HEK293T (cell line): ENCODE measurements around the gene MGLL.

ENCODE experiments used
- CTCF ChIA-PET: fragments of 350-600 bp; formaldehyde crosslinking; extraction: SDS; loops from one replicate; lab custom pipeline; 2021; ENCODE audit warnings: antibody characterized with exemption, inconsistent platforms; lab: Yijun Ruan, JAX
- POLR2A ChIA-PET: fragments of 350-600 bp; formaldehyde crosslinking; extraction: SDS; loops from one replicate; lab custom pipeline; 2020; ENCODE audit warnings: antibody characterized with exemption, inconsistent platforms; lab: Yijun Ruan, JAX
- DNase-seq: peaks from one replicate; pipeline ENCODE4 v3.0.0; 2012; ENCODE audit warnings: mixed read lengths; ENCODE audit errors: extremely low spot score
- ARNT ChIP-seq: fragments of 450-650 bp; IDR thresholded peaks from 2 replicates; pipeline ENCODE4 v1.6.1; 2017; ENCODE audit warnings: mild to moderate bottlenecking
- BHLHE40 ChIP-seq: fragments of 450-650 bp; IDR thresholded peaks from 2 replicates; pipeline ENCODE4 v1.6.1; 2016; ENCODE audit warnings: mild to moderate bottlenecking, moderate library complexity, borderline replicate concordance
- CTBP1 ChIP-seq: fragments of 450-650 bp; IDR thresholded peaks from 2 replicates; pipeline ENCODE4 v1.6.1; 2016; ENCODE audit warnings: borderline replicate concordance
- ELF4 ChIP-seq: fragments of 450-650 bp; IDR thresholded peaks from 2 replicates; pipeline ENCODE4 v1.6.1; 2017; ENCODE audit warnings: antibody characterized with exemption
- FOXA1 ChIP-seq: fragments of 450-650 bp; IDR thresholded peaks from 2 replicates; pipeline ENCODE4 v1.6.1; 2016; ENCODE audit warnings: mild to moderate bottlenecking
- FOXK2 ChIP-seq: fragments of 450-650 bp; IDR thresholded peaks from 2 replicates; pipeline ENCODE4 v1.6.1; 2016; ENCODE audit warnings: mild to moderate bottlenecking
- FOXM1 ChIP-seq: fragments of 450-650 bp; IDR thresholded peaks from 2 replicates; pipeline ENCODE4 v1.6.1; 2017; ENCODE audit warnings: mild to moderate bottlenecking, borderline replicate concordance
- HDGF ChIP-seq: fragments of 450-650 bp; IDR thresholded peaks from 2 replicates; pipeline ENCODE4 v1.6.1; 2017; ENCODE audit warnings: antibody characterized with exemption, borderline replicate concordance
- L3MBTL2 ChIP-seq: fragments of 450-650 bp; conservative IDR thresholded peaks from 2 replicates; pipeline ENCODE4 v1.6.1; 2016; ENCODE audit warnings: mild to moderate bottlenecking
- LEF1 ChIP-seq: fragments of 450-650 bp; IDR thresholded peaks from 2 replicates; pipeline ENCODE4 v1.6.1; 2017; ENCODE audit warnings: mild to moderate bottlenecking, borderline replicate concordance
- NFRKB ChIP-seq: fragments of 450-650 bp; IDR thresholded peaks from 2 replicates; pipeline ENCODE4 v1.6.1; 2016; ENCODE audit warnings: mild to moderate bottlenecking, moderate library complexity
- PKNOX1 ChIP-seq: fragments of 450-650 bp; IDR thresholded peaks from 2 replicates; pipeline ENCODE4 v1.6.1; 2016
- SP1 ChIP-seq: fragments of 450-650 bp; IDR thresholded peaks from 2 replicates; pipeline ENCODE4 v1.6.1; 2017
- SUZ12 ChIP-seq: fragments of 450-650 bp; IDR thresholded peaks from 2 replicates; pipeline ENCODE4 v1.6.1; 2016; ENCODE audit warnings: mild to moderate bottlenecking
- TARDBP ChIP-seq: fragments of 450-650 bp; IDR thresholded peaks from 2 replicates; pipeline ENCODE4 v1.6.1; 2016
- ZNF384 ChIP-seq: fragments of 450-650 bp; IDR thresholded peaks from 2 replicates; pipeline ENCODE4 v1.6.1; 2016

Gene MGLL

GRCh38 chr3:127823426-127823857, 1.1 kb upstream of the MGLL start:
- ChIA-PET POLR2A (no interaction called here), CTCF (no interaction called here)
- DNase-seq = no peak
- TF ChIP-seq NFRKB (no peak), SUZ12 (no peak), SP1 (no peak), TARDBP (no peak)

- peak; percentile 45 for DNase-seq
- TF ChIP-seq L3MBTL2 = peak; percentile 57
- TF ChIP-seq HDGF = no peak
- CTCF ChIA-PET = interaction anchor here (0.5 kb wide), 1 partner anchor 82 kb away, joined by 3 read pairs; no protein-coding TSS in a partner anchor
- POLR2A ChIA-PET = no interaction called here
These were observed 539 bp upstream of the MGLL start for GRCh38 chr3:127822682-127823425.

- no peak for DNase-seq
- no peak for TF ChIP-seq FOXA1
- TF ChIP-seq FOXK2 = no peak
- no peak for TF ChIP-seq ELF4
- TF ChIP-seq NFRKB = no peak
- no peak for TF ChIP-seq BHLHE40
- TF ChIP-seq SP1 = no peak
- TF ChIP-seq PKNOX1 = no peak
- ChIA-PET CTCF (interaction anchor here (1.8 kb wide), 1 partner anchor 30 kb away, joined by 4 read pairs; no protein-coding TSS in a partner anchor), POLR2A (no interaction called here)
These were observed 921 bp downstream of the MGLL start for GRCh38 chr3:127821394-127821793.

GRCh38 chr3:127820826-127821313, 1.4 kb downstream of the MGLL start:
- ChIA-PET POLR2A (no interaction called here), CTCF (interaction anchor here (1.8 kb wide), 1 partner anchor 30 kb away, joined by 4 read pairs; no protein-coding TSS in a partner anchor)
- TF ChIP-seq TARDBP (no peak), HDGF (no peak), SP1 (no peak), FOXK2 (no peak), FOXA1 (no peak), CTBP1 (no peak), BHLHE40 (no peak), SUZ12 (no peak), L3MBTL2 (no peak), NFRKB (no peak), ARNT (no peak), ZNF384 (no peak), LEF1 (no peak), FOXM1 (no peak), PKNOX1 (no peak), ELF4 (no peak)
- no peak for DNase-seq

- CTCF ChIA-PET = interaction anchor here (1.8 kb wide), 1 partner anchor 29 kb away, joined by 4 read pairs; no protein-coding TSS in a partner anchor
- POLR2A ChIA-PET = no interaction called here
- TF ChIP-seq TARDBP (no peak), FOXK2 (no peak), BHLHE40 (no peak), ELF4 (no peak), ARNT (no peak), HDGF (no peak), SUZ12 (no peak), SP1 (no peak)
- DNase-seq = peak; percentile 39
These were observed 2.0 kb downstream of the MGLL start for GRCh38 chr3:127820221-127820825.

GRCh38 chr3:127819656-127820055, 2.7 kb downstream of the MGLL start:
- TF ChIP-seq TARDBP (no peak), LEF1 (no peak), HDGF (no peak), NFRKB (no peak), SP1 (no peak), FOXK2 (no peak), FOXA1 (no peak), ARNT (no peak), PKNOX1 (no peak), ZNF384 (no peak), CTBP1 (no peak), SUZ12 (no peak), BHLHE40 (no peak), ELF4 (no peak), L3MBTL2 (no peak), FOXM1 (no peak)
- CTCF ChIA-PET = interaction anchor here (1.8 kb wide), 1 partner anchor 29 kb away, joined by 4 read pairs; no protein-coding TSS in a partner anchor
- no peak for DNase-seq
- POLR2A ChIA-PET = no interaction called here
